ENCODE measurements around the gene RAB6A.

RAB6A gene

DNA sequence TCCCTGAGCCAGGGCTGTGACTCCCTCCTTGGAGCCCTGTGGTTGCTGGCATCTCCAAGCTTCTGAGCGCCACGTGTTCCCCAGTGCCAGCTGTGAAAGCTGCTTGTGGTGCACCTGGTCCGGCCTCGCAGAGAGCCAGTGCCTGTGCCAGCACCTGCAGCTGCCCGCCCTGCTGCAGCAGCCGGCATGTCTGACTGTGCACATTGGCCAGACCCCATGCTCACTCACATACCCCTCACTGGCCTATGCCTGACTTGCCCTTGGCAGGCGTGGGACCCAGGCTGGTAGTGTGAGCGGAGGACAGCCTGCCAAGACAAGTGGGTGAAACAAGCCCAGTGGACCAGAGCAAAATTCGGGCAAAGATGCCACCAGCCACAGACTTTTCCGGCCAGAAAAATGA lies 36.6 kb upstream of the RAB6A start:
- TF ChIP-seq, protein P1, sequence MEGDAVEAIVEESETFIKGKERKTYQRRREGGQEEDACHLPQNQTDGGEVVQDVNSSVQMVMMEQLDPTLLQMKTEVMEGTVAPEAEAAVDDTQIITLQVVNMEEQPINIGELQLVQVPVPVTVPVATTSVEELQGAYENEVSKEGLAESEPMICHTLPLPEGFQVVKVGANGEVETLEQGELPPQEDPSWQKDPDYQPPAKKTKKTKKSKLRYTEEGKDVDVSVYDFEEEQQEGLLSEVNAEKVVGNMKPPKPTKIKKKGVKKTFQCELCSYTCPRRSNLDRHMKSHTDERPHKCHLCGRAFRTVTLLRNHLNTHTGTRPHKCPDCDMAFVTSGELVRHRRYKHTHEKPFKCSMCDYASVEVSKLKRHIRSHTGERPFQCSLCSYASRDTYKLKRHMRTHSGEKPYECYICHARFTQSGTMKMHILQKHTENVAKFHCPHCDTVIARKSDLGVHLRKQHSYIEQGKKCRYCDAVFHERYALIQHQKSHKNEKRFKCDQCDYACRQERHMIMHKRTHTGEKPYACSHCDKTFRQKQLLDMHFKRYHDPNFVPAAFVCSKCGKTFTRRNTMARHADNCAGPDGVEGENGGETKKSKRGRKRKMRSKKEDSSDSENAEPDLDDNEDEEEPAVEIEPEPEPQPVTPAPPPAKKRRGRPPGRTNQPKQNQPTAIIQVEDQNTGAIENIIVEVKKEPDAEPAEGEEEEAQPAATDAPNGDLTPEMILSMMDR (IDR thresholded peaks at IDR 0.05; ENCODE audit: insufficient read depth, low read length, missing control alignments), result no peak
- DNase-seq (ENCODE audit: low read depth, low spot score), result no peak
- POLR2A ChIA-PET, result no interaction called here
- H3K4me3 ChIP-seq (ENCODE audit: low read depth, low read length), result no peak overlapping the region
- CTCF ChIA-PET, result no interaction called here

- CTCF ChIA-PET, result no interaction called here
- POLR2A ChIA-PET, result interaction anchor here (0.6 kb wide), 1 partner anchor 70 kb away, joined by 3 read pairs; no protein-coding TSS in a partner anchor
- H3K4me3 ChIP-seq (ENCODE audit: low read depth, low read length), result no peak overlapping the region
- no peak for DNase-seq (ENCODE audit: low read depth, low spot score)
- TF ChIP-seq, protein P1 (IDR thresholded peaks at IDR 0.05; ENCODE audit: insufficient read depth, low read length, missing control alignments), result no peak
These were observed 35.2 kb upstream of the RAB6A start for GRCh38 chr11:73795925-73796632.

DNA sequence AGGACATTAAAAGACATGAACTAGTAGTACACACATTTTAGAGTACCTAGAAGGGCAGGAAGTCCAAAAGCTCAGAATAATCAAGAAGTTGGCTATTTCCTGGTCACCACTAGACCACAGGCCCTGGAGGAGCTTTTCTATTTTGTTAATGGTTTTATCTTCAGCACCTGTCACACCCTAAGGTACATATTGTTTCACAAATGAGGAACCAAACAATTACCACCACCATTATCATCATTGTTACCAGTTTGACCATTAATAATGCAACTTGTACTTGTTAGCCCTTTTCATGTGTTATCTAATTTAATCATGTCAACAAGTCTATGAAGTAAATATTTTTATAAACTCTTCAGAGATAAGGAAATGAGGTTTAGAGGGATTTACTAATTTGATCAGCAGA lies 31.7 kb upstream of the RAB6A start:
- ChIA-PET POLR2A (no interaction called here), CTCF (no interaction called here)
- no peak overlapping the region for H3K4me3 ChIP-seq (ENCODE audit: low read depth, low read length)
- no peak for DNase-seq (ENCODE audit: low read depth, low spot score)
- TF ChIP-seq, protein P1 (IDR thresholded peaks at IDR 0.05; ENCODE audit: insufficient read depth, low read length, missing control alignments), result no peak

DNA sequence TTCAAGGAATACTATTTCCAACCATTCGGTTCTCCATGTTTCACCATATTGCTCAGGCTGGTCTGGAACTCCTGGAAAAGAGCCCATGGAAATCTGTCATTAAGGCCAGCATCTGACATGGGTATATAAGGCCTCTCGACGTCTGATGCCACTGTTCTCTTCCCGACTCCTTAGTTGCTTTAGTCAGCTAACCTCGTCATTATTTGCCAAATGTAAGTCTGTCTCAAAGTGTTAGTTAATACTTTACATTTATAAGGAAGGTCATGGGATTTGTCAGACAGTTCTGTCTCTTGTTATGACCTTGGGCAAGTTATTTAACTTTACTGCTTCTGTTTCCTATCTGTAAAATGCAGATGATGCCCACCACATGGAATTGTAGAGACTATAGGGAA lies 28.4 kb upstream of the RAB6A start:
- ChIA-PET CTCF (no interaction called here), POLR2A (interaction anchor here (2.6 kb wide), 1 partner anchor 10 kb away, joined by 22 read pairs; no protein-coding TSS in a partner anchor)
- TF ChIP-seq, protein P1 (IDR thresholded peaks at IDR 0.05; ENCODE audit: insufficient read depth, low read length, missing control alignments), result no peak
- no peak for DNase-seq (ENCODE audit: low read depth, low spot score)
- H3K4me3 ChIP-seq (ENCODE audit: low read depth, low read length), result no peak overlapping the region

GRCh38 chr11:73787643-73788558 lies 27.0 kb upstream of the RAB6A start, which contains the start of gene MRPL48:
TSS of gene MRPL48 (plus strand) at chr11:73787874. CDS start at chr11:73787972, 98 bp downstream.
- CTCF ChIA-PET, result interaction anchor here (0.7 to 1.7 kb wide), 4 partner anchors 9 to 28 kb away, joined by 3 to 5 read pairs (median 4); partner anchors contain the start of gene RAB6A
- DNase-seq (ENCODE audit: low read depth, low spot score), result peak; percentile 52
- H3K4me3 ChIP-seq (ENCODE audit: low read depth, low read length), result peak within 1 kb of the TSS; percentile 96
- POLR2A ChIA-PET, result interaction anchor here (0.6 to 2.6 kb wide), 6 partner anchors 9 to 122 kb away, joined by 3 to 22 read pairs (median 4); partner anchors contain the start of gene RAB6A
- TF ChIP-seq, protein P1 (IDR thresholded peaks at IDR 0.05; ENCODE audit: insufficient read depth, low read length, missing control alignments), result no peak
